Measurements from ENCODE around the gene GPR160. TPM values are rescaled to one million over a fixed set of nuclear protein-coding genes. Genes with fewer than 3 reads are reported as not detected.

The GPR160 gene
- total and polyA plus RNA-seq, 2 of the 13 experiments (the other 11 are each of a cell fraction or from before 2014, with no cell fraction given), result 12.1 to 23.2 TPM

GRCh38 chr3:170027233-170028102, 10.3 kb upstream of the GPR160 start (continued):
- no peak for TF ChIP-seq ZBTB1 (CRISPR knock-in tag; IDR thresholded peaks at IDR 0.05; ENCODE audit: borderline replicate concordance)
- no peak for TF ChIP-seq NKX3-1 (CRISPR knock-in tag; IDR thresholded peaks at IDR 0.05)
- TF ChIP-seq FOXO1 (CRISPR knock-in tag; IDR thresholded peaks at IDR 0.05), result peak; percentile 62; the same call in 1 of the 2 replicates
- TF ChIP-seq ZNF557 (CRISPR knock-in tag; IDR thresholded peaks at IDR 0.05), result no peak
- no peak for TF ChIP-seq ZNF20 (CRISPR knock-in tag; IDR thresholded peaks at IDR 0.05)
- TF ChIP-seq KAT7 (CRISPR knock-in tag; IDR thresholded peaks at IDR 0.05; ENCODE audit: borderline replicate concordance), result no peak

DNA sequence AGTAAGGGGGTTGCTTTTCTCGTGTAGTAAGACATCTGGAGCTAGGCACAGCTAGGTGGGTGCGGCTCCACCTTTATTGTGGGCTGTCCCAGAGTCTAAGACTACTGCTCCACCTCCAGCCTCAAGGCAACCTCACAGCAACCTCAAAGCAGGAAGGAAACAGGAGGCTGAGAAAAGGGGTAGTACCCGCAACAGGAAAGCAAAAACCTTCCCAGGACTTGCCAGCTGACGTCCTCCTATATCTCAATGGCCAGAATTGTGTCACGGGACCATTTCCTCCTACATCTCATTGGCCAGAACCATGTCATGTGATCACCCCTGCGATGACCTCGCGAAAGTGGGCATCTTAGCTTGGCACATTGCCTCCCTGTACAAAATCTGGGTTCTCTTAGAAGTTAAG, 4.3 kb upstream of the GPR160 start:
- Histone ChIP-seq H3K27me3 (ENCODE audit: control insufficient read depth in 1 of 2, insufficient read depth in 2 of 2, low read length in 2 of 2) (peaks cover 0 to 6% of the 10 kb centered on the region in 2 experiments; a peak in 1 of 5 replicates), H3K4me2 (ENCODE audit: low read depth, low read length) (peak overlapping the region; percentile 39; the same call in 1 of the 2 replicates), H3K27ac (ENCODE audit: extremely low read length, insufficient read depth, low read length) (no peak overlapping the region), H3K79me2 (ENCODE audit: insufficient read depth, low read length) (no peaks in the 10 kb centered on the region), H3K36me3 (replicated peaks in 1 of 2; ENCODE audit: control insufficient read depth in 1 of 2, insufficient read depth in 2 of 2, low read length in 2 of 2) (no peaks in the 10 kb centered on the region), H4K20me1 (ENCODE audit: insufficient read depth, low read length) (no peaks in the 10 kb centered on the region), H2AFZ (ENCODE audit: low read length) (no peak overlapping the region), H3K9ac (ENCODE audit: insufficient read depth, low read depth, low read length) (no peak overlapping the region), H3K9me3 (ENCODE audit: low read length) (no peaks in the 10 kb centered on the region), H3K4me3 (replicated peaks in 1 of 3; ENCODE audit: insufficient read depth in 1 of 3, low read depth in 2 of 3, low read length in 3 of 3) (no peak overlapping the region), H3K4me1 (ENCODE audit: insufficient read depth, low read length) (peaks cover under 1% of the 10 kb centered on the region; the same call in 1 of the 2 replicates)
- POLR2A ChIA-PET, result no interaction called here
- in situ Hi-C loops (cut with HindIII; ENCODE audit: extremely low pct_ligation_motif_present, low pct_unique_long_range_greater_than_20kb), result loop anchor here (10.0 kb wide), 1 partner anchor 169 kb away; the partner anchor contains the start of gene LRRC31
- FAIRE-seq (no peak), ATAC-seq (no peak), DNase-seq (ENCODE audit: low spot score) (no peak)
- no TSS peak for BruUV-seq (replicated peaks)
- WGBS (ENCODE audit: low lambda C conversion rate), result 38% methylated on average over 7 of the region's 8 CpGs
- TF ChIP-seq ZSCAN29 (CRISPR knock-in tag; conservative IDR thresholded peaks at IDR 0.05) (no peak), RAD51 (IDR thresholded peaks at IDR 0.05; ENCODE audit: borderline replicate concordance) (peak; percentile 28; the same call in 1 of the 2 replicates), BATF2 (CRISPR knock-in tag; IDR thresholded peaks at IDR 0.05) (no peak), ZNF737 (CRISPR knock-in tag; IDR thresholded peaks at IDR 0.05; ENCODE audit: borderline replicate concordance) (no peak), USF2 (IDR thresholded peaks at IDR 0.05; ENCODE audit: low read depth, low read length) (peak; percentile 75), USF2 (CRISPR knock-in tag; IDR thresholded peaks at IDR 0.05; ENCODE audit: borderline replicate concordance) (no peak), NFYC (CRISPR knock-in tag; IDR thresholded peaks at IDR 0.05) (peak; percentile 54), NFYB (CRISPR knock-in tag; IDR thresholded peaks at IDR 0.05) (peak; percentile 76), NRL (CRISPR knock-in tag; IDR thresholded peaks at IDR 0.05; ENCODE audit: borderline replicate concordance) (no peak)
- CTCF ChIA-PET (ENCODE audit: low intra/inter-chr PET ratio, low total read pairs), result no interaction called here
- intact Hi-C loops (cut with micrococcal nuclease; ENCODE audit: unreplicated experiment), result no loop called here
